Tibial nerve (tissue), 4 donors: ENCODE results near the gene ANAPC16. TPM values are rescaled to one million over a fixed set of nuclear protein-coding genes. Genes with fewer than 3 reads are reported as not detected.
A peak's percentile ranks its signal among the peaks of the same experiment; 100 is the strongest.

ENCODE experiments used
- DNase-seq, 2 donors: peaks; one replicate each; pipeline ENCODE4 v3.0.0-alpha.2; 2019; ENCODE audit warnings: low spot score in 2 of 2
- H3K27ac ChIP-seq, 4 donors: fragments of 200-600 bp; sonication (generic) in 3 of 4; one replicate each; pipeline ENCODE4 v1.5.1; 2017 to 2019; ENCODE audit warnings: mild to moderate bottlenecking in 1 of 4
- H3K27me3 ChIP-seq, 2 donors: fragments of 200-600 bp; sonication (generic) in 1 of 2; one replicate each; pipeline versions ENCODE4 v1.5.1 to v1.6.0; 2017 to 2019
- H3K36me3 ChIP-seq, 3 donors: fragments of 200-600 bp; sonication (generic); one replicate each; pipeline ENCODE4 v1.5.1; 2018 to 2019
- H3K4me1 ChIP-seq, 4 donors: fragments of 200-600 bp; sonication (generic) in 3 of 4; one replicate each; pipeline ENCODE4 v1.5.1; 2017 to 2019
- H3K4me3 ChIP-seq, 4 donors: fragments of 200-600 bp; sonication (generic) in 3 of 4; one replicate each; pipeline ENCODE4 v1.5.1; 2017 to 2019; ENCODE audit warnings: mild to moderate bottlenecking in 1 of 4, moderate library complexity in 1 of 4
- H3K9me3 ChIP-seq, 4 donors: fragments of 200-600 bp; sonication (generic) in 3 of 4; one replicate each; pipeline ENCODE4 v1.5.1; 2017 to 2019
- EP300 ChIP-seq, 2 donors: sonication (generic); formaldehyde crosslinking; IDR thresholded peaks; one replicate each; pipeline ENCODE4 v1.6.1; 2017; ENCODE audit warnings: antibody characterized with exemption in 2 of 2, mild to moderate bottlenecking in 1 of 2
- POLR2A ChIP-seq, 2 donors: fragments of 450-650 bp; IDR thresholded peaks; one replicate each; pipeline ENCODE4 v1.6.1; 2017; ENCODE audit warnings: antibody characterized with exemption in 2 of 2, mild to moderate bottlenecking in 2 of 2, moderate library complexity in 2 of 2
- WGBS, 2 donors: methylation state at CpG; one replicate each; pipeline ENCODE4 v1.1.5; 2018; 5-methylcytosine and 5-hydroxymethylcytosine counted together
- total RNA-seq, 4 donors: library from RNA; depleted of rRNA; stranded (reverse); fragments of >200 nt; gene quantifications; one replicate each; pipeline ENCODE4 v1.1.0, GENCODE V29; 2016
- TF ChIP-seq, protein P1 (sequence below), 5 experiments: fragments of 200-600 bp in 3 of 5; fragments of 450-650 bp in 2 of 5; sonication (generic) in 3 of 5; IDR thresholded peaks; one replicate each; pipeline ENCODE4 v1.5.1; 2016 to 2019; ENCODE audit warnings: antibody characterized with exemption in 5 of 5, mild to moderate bottlenecking in 3 of 5, moderate library complexity in 2 of 5

Gene ANAPC16
- total RNA-seq, 4 donors from 2014 or later = 52.6 to 72.3 (median 61.9) TPM

- Histone ChIP-seq H3K27ac (peak overlapping the region; percentile 11 to 92 (median 70)), H3K27me3 (no peaks in the 10 kb centered on the region), H3K9me3 (no peaks in the 10 kb centered on the region), H3K4me1 (peaks cover 0 to 49% (median 21%) of the 10 kb centered on the region in 4 donors), H3K36me3 (peaks cover 4 to 62% (median 18%) of the 10 kb centered on the region in 3 donors), H3K4me3 (no peak overlapping the region)
- WGBS, 2 donors = 57 to 71% methylated on average over 8 of the region's 8 CpGs
- no peak for DNase-seq
- TF ChIP-seq EP300 (IDR thresholded peaks at IDR 0.05) (peak in 1 of 2 donors; percentile 80), POLR2A (IDR thresholded peaks at IDR 0.05) (no peak)
Observed at GRCh38 chr10:72229261-72230251, 13.7 kb downstream of the ANAPC16 start.

- H3K36me3 ChIP-seq = peaks cover 6 to 82% (median 18%) of the 10 kb centered on the region in 3 donors
- no peak for DNase-seq
- H3K4me1 ChIP-seq = peaks cover 0 to 33% (median 11%) of the 10 kb centered on the region in 4 donors
- TF ChIP-seq, protein P1, sequence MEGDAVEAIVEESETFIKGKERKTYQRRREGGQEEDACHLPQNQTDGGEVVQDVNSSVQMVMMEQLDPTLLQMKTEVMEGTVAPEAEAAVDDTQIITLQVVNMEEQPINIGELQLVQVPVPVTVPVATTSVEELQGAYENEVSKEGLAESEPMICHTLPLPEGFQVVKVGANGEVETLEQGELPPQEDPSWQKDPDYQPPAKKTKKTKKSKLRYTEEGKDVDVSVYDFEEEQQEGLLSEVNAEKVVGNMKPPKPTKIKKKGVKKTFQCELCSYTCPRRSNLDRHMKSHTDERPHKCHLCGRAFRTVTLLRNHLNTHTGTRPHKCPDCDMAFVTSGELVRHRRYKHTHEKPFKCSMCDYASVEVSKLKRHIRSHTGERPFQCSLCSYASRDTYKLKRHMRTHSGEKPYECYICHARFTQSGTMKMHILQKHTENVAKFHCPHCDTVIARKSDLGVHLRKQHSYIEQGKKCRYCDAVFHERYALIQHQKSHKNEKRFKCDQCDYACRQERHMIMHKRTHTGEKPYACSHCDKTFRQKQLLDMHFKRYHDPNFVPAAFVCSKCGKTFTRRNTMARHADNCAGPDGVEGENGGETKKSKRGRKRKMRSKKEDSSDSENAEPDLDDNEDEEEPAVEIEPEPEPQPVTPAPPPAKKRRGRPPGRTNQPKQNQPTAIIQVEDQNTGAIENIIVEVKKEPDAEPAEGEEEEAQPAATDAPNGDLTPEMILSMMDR (IDR thresholded peaks at IDR 0.05) = no peak
- no peak for TF ChIP-seq EP300 (IDR thresholded peaks at IDR 0.05)
- TF ChIP-seq POLR2A (IDR thresholded peaks at IDR 0.05) = no peak
- H3K27ac ChIP-seq = peak overlapping the region in 2 of 4 donors; percentile 54 to 58
- no peak overlapping the region for H3K4me3 ChIP-seq
- H3K27me3 ChIP-seq = no peaks in the 10 kb centered on the region
- no peaks in the 10 kb centered on the region for H3K9me3 ChIP-seq
Observed at GRCh38 chr10:72233621-72234020, 17.8 kb downstream of the ANAPC16 start.

- H3K27me3 ChIP-seq = no peaks in the 10 kb centered on the region
- H3K4me3 ChIP-seq = no peak overlapping the region
- DNase-seq = no peak
- H3K27ac ChIP-seq = no peak overlapping the region
- TF ChIP-seq POLR2A (IDR thresholded peaks at IDR 0.05) = no peak
- TF ChIP-seq EP300 (IDR thresholded peaks at IDR 0.05) = no peak
- TF ChIP-seq, protein P1 (IDR thresholded peaks at IDR 0.05) = no peak
- peaks cover 6 to 82% (median 18%) of the 10 kb centered on the region in 3 donors for H3K36me3 ChIP-seq
- H3K4me1 ChIP-seq = peaks cover 0 to 33% (median 5%) of the 10 kb centered on the region in 4 donors
- no peaks in the 10 kb centered on the region for H3K9me3 ChIP-seq
- 87 to 91% methylated on average over 6 of the region's 6 CpGs for WGBS, 2 donors
Observed at GRCh38 chr10:72234560-72235095, 18.8 kb downstream of the ANAPC16 start.

DNA sequence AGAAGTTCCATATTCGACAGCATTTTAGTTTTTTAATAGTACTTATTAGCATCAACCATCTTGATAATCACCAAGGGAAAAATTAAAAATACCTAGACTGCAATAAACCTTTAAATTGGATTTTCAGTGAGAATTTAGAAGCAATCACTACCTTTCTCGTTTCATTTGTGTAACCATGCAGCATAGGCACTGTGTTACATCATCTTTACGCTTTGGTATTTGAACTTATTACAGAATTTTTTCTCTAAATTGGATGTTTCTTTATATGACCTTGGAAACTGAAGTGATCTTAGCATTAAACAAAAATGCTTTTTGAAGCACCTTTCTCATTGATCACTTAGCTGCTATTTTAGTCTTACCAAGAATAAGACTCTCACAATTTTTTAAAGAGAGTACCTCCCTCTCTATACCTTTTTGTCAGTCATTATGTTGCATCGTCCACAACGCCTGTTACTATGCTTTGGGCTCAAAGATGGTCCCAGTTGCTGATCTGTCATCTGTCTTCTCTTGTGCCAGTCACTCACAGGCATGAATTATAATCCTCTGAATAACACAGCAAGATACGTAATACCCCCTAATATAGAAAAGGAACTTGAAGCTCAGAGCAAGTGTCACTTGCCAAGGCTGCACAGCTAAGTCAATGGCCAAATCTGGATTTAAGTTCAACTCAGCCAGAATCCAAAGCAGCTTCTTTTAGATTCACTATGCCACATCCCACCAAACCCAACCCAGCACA, 19.9 kb downstream of the ANAPC16 start:
- no peaks in the 10 kb centered on the region for H3K9me3 ChIP-seq
- H3K27me3 ChIP-seq = no peaks in the 10 kb centered on the region
- peak overlapping the region in 2 of 4 donors; percentile 46 to 99 for H3K27ac ChIP-seq
- no peak overlapping the region for H3K4me3 ChIP-seq
- 82 to 83% methylated on average over 6 of the region's 6 CpGs for WGBS, 2 donors
- no peak for DNase-seq
- H3K36me3 ChIP-seq = peaks cover 6 to 75% (median 17%) of the 10 kb centered on the region in 3 donors
- TF ChIP-seq EP300 (IDR thresholded peaks at IDR 0.05) (no peak), POLR2A (IDR thresholded peaks at IDR 0.05) (no peak)
- TF ChIP-seq, protein P1 (IDR thresholded peaks at IDR 0.05) = no peak
- H3K4me1 ChIP-seq = peaks cover 0 to 24% (median under 1%) of the 10 kb centered on the region in 4 donors

GRCh38 chr10:72238392-72239175, 22.8 kb downstream of the ANAPC16 start:
- DNase-seq = no peak
- Histone ChIP-seq H3K27me3 (no peaks in the 10 kb centered on the region), H3K4me1 (peaks cover 0 to 40% (median 23%) of the 10 kb centered on the region in 4 donors), H3K27ac (peak overlapping the region in 3 of 4 donors; percentile 35 to 99 (median 58)), H3K4me3 (no peak overlapping the region), H3K36me3 (peaks cover 0 to 47% (median 3%) of the 10 kb centered on the region in 3 donors), H3K9me3 (no peaks in the 10 kb centered on the region)
- TF ChIP-seq EP300 (IDR thresholded peaks at IDR 0.05) (no peak), POLR2A (IDR thresholded peaks at IDR 0.05) (no peak)
- TF ChIP-seq, protein P1 (IDR thresholded peaks at IDR 0.05) = no peak
- 88 to 92% methylated on average over 13 of the region's 13 CpGs for WGBS, 2 donors
